ENCODE data around the gene HERPUD1.

DNA sequence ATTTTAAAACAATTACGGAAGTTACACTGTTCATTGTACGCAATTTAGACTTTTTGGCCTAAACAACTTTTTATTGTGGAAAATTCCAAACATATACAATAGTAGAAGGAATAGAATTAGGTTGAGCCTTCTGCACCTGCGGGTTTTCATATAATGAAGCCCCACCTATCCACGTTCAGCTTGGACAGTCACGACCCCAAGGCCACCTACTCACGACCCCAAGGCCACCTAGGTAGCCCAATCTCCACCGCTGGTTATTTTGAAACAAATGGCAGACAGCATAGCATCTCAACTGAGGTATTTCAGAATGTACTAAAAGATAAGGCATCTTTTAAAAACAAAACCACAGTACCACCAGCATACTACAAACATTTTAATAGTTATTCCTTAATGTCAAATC is 58.0 kb downstream of the HERPUD1 start:
- TF ChIP-seq EZH2 (conservative IDR thresholded peaks at IDR 0.05; ENCODE audit: low read depth, low read length) = no peak
- TF ChIP-seq, protein P1, sequence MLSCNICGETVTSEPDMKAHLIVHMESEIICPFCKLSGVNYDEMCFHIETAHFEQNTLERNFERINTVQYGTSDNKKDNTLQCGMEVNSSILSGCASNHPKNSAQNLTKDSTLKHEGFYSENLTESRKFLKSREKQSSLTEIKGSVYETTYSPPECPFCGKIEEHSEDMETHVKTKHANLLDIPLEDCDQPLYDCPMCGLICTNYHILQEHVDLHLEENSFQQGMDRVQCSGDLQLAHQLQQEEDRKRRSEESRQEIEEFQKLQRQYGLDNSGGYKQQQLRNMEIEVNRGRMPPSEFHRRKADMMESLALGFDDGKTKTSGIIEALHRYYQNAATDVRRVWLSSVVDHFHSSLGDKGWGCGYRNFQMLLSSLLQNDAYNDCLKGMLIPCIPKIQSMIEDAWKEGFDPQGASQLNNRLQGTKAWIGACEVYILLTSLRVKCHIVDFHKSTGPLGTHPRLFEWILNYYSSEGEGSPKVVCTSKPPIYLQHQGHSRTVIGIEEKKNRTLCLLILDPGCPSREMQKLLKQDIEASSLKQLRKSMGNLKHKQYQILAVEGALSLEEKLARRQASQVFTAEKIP (CRISPR knock-in tag; IDR thresholded peaks at IDR 0.05; ENCODE audit: borderline replicate concordance) = no peak
- TF ChIP-seq, protein P2, sequence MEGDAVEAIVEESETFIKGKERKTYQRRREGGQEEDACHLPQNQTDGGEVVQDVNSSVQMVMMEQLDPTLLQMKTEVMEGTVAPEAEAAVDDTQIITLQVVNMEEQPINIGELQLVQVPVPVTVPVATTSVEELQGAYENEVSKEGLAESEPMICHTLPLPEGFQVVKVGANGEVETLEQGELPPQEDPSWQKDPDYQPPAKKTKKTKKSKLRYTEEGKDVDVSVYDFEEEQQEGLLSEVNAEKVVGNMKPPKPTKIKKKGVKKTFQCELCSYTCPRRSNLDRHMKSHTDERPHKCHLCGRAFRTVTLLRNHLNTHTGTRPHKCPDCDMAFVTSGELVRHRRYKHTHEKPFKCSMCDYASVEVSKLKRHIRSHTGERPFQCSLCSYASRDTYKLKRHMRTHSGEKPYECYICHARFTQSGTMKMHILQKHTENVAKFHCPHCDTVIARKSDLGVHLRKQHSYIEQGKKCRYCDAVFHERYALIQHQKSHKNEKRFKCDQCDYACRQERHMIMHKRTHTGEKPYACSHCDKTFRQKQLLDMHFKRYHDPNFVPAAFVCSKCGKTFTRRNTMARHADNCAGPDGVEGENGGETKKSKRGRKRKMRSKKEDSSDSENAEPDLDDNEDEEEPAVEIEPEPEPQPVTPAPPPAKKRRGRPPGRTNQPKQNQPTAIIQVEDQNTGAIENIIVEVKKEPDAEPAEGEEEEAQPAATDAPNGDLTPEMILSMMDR (CRISPR knock-in tag; IDR thresholded peaks at IDR 0.05) = no peak
- TF ChIP-seq, protein P3, sequence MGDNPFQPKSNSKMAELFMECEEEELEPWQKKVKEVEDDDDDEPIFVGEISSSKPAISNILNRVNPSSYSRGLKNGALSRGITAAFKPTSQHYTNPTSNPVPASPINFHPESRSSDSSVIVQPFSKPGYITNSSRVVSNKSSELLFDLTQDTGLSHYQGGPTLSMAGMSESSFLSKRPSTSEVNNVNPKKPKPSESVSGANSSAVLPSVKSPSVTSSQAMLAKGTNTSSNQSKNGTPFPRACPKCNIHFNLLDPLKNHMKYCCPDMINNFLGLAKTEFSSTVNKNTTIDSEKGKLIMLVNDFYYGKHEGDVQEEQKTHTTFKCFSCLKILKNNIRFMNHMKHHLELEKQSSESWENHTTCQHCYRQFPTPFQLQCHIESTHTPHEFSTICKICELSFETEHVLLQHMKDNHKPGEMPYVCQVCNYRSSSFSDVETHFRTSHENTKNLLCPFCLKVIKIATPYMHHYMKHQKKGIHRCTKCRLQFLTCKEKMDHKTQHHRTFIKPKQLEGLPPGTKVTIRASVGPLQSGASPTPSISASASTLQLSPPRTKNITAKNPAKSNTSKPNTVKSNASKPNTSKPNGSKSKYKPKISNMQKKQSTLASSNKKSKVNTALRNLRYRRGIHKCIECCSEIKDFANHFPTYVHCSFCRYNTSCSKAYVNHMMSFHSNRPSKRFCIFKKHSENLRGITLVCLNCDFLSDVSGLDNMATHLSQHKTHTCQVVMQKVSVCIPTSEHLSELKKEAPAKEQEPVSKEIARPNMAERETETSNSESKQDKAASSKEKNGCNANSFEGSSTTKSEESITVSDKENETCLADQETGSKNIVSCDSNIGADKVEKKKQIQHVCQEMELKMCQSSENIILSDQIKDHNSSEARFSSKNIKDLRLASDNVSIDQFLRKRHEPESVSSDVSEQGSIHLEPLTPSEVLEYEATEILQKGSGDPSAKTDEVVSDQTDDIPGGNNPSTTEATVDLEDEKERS (CRISPR knock-in tag; IDR thresholded peaks at IDR 0.05) = no peak
- TF ChIP-seq ETV6 (CRISPR knock-in tag; conservative IDR thresholded peaks at IDR 0.05) = no peak
- no peak for TF ChIP-seq NRL (CRISPR knock-in tag; IDR thresholded peaks at IDR 0.05; ENCODE audit: borderline replicate concordance)
- no peak for TF ChIP-seq BORCS8-MEF2B (CRISPR knock-in tag; IDR thresholded peaks at IDR 0.05)
- no peak for TF ChIP-seq RELA (CRISPR knock-in tag; IDR thresholded peaks at IDR 0.05)
- TF ChIP-seq RXRA (CRISPR knock-in tag; IDR thresholded peaks at IDR 0.05) = no peak
- TF ChIP-seq, protein P4, sequence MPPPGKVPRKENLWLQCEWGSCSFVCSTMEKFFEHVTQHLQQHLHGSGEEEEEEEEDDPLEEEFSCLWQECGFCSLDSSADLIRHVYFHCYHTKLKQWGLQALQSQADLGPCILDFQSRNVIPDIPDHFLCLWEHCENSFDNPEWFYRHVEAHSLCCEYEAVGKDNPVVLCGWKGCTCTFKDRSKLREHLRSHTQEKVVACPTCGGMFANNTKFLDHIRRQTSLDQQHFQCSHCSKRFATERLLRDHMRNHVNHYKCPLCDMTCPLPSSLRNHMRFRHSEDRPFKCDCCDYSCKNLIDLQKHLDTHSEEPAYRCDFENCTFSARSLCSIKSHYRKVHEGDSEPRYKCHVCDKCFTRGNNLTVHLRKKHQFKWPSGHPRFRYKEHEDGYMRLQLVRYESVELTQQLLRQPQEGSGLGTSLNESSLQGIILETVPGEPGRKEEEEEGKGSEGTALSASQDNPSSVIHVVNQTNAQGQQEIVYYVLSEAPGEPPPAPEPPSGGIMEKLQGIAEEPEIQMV (CRISPR knock-in tag; IDR thresholded peaks at IDR 0.05; ENCODE audit: low read depth) = no peak
